Measurements from ENCODE around the gene DPYSL5.
A peak's percentile ranks its signal among the peaks of the same experiment; 100 is the strongest.

DPYSL5 gene

GRCh38 chr2:26957041-26957440 is 109.1 kb downstream of the DPYSL5 start:
- DNase-seq (ENCODE audit: extremely low read depth, low read depth), result no peak
- TF ChIP-seq CTCF (IDR thresholded peaks at IDR 0.05; ENCODE audit: low read depth, low read length), result no peak

- no peak for DNase-seq (ENCODE audit: extremely low read depth, low read depth)
- TF ChIP-seq CTCF (IDR thresholded peaks at IDR 0.05; ENCODE audit: low read depth, low read length), result no peak
Measured at GRCh38 chr2:26957534-26957933, 109.6 kb downstream of the DPYSL5 start.

GRCh38 chr2:26959331-26959730 is 111.4 kb downstream of the DPYSL5 start:
- no peak for TF ChIP-seq CTCF (IDR thresholded peaks at IDR 0.05; ENCODE audit: low read depth, low read length)
- DNase-seq (ENCODE audit: extremely low read depth, low read depth), result no peak

- TF ChIP-seq CTCF (IDR thresholded peaks at IDR 0.05; ENCODE audit: low read depth, low read length), result no peak
- DNase-seq (ENCODE audit: extremely low read depth, low read depth), result no peak
Measured at GRCh38 chr2:26964446-26965130, 116.7 kb downstream of the DPYSL5 start.

GRCh38 chr2:26968001-26968400 is 120.1 kb downstream of the DPYSL5 start:
- no peak for DNase-seq (ENCODE audit: extremely low read depth, low read depth)
- no peak for TF ChIP-seq CTCF (IDR thresholded peaks at IDR 0.05; ENCODE audit: low read depth, low read length)

- no peak for TF ChIP-seq CTCF (IDR thresholded peaks at IDR 0.05; ENCODE audit: low read depth, low read length)
- no peak for DNase-seq (ENCODE audit: extremely low read depth, low read depth)
Measured at GRCh38 chr2:26969077-26969844, 121.3 kb downstream of the DPYSL5 start.

- TF ChIP-seq CTCF (IDR thresholded peaks at IDR 0.05; ENCODE audit: low read depth, low read length), result no peak
- peak; percentile 14 for DNase-seq (ENCODE audit: extremely low read depth, low read depth)
Measured at GRCh38 chr2:26970244-26970927, 122.5 kb downstream of the DPYSL5 start, which contains the start of gene MAPRE3. Gene MAPRE3, plus strand, starts transcription at chr2:26970637. Its CDS starts 51,582 bp downstream, at chr2:27022219.
